ENCODE results near the gene CEP350.

CEP350 gene

GRCh38 chr1:180163041-180163440 lies 208.4 kb downstream of the CEP350 start:
- no peak for DNase-seq

Data from NCI-H774 (cell line).